Activated T-cell treated with anti-CD3 and anti-CD28 coated beads for 24 hours (primary cell): Measurements from ENCODE around the gene DENND2D.

Experiments
- DNase-seq: peaks from one replicate; pipeline ENCODE4 v3.0.0-alpha.2; 2020; ENCODE audit warnings: low read depth

Gene DENND2D, protein sequence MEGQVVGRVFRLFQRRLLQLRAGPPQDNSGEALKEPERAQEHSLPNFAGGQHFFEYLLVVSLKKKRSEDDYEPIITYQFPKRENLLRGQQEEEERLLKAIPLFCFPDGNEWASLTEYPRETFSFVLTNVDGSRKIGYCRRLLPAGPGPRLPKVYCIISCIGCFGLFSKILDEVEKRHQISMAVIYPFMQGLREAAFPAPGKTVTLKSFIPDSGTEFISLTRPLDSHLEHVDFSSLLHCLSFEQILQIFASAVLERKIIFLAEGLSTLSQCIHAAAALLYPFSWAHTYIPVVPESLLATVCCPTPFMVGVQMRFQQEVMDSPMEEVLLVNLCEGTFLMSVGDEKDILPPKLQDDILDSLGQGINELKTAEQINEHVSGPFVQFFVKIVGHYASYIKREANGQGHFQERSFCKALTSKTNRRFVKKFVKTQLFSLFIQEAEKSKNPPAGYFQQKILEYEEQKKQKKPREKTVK

GRCh38 chr1:111199881-111200801 lies at the start of gene DENND2D:
DENND2D (minus strand) TSS chr1:111200646; CDS start chr1:111200459, 187 bp downstream.
- peak; percentile 67 for DNase-seq

- no peak for DNase-seq
Observed at GRCh38 chr1:111249960-111250359, 49.5 kb upstream of the DENND2D start.

GRCh38 chr1:111247125-111247838 lies 46.8 kb upstream of the DENND2D start:
- no peak for DNase-seq

DNA sequence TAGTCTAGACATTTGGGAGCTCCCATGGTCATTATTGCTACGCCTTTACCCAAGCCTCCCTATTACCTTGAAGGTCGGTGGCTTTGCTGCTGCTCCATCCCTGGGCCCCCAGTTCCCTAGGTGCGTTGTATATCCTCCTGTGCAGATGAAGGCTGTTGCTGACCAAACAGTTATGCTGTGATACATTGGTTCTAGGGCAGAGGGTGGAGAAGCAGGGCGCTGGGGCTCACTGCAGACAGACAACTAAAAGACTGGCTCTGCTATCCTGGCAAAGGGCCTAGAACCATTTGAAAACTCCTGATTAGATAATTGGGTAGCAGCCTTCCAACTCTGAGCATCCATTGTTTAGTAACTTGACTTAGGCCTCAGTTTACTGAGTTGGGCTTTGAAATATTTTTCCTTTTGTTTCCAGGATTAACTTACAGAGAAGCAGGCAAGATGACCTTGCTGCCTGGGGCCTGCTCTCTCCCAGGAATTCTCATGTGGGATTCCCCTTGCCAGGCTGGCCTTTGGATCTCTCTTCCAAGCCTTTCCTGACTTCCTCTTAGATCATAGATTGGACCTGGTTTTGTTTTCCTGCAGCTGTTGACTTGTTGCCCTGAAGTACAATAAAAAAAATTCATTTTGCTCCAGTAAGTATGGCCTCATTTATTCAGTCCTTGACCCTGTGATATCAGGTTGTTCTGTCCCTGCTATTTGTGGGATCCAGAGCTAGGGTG lies 42.5 kb upstream of the DENND2D start:
- no peak for DNase-seq

- DNase-seq = no peak
Observed at GRCh38 chr1:111241797-111242196, 41.4 kb upstream of the DENND2D start.

GRCh38 chr1:111238056-111238795 lies 37.8 kb upstream of the DENND2D start:
- DNase-seq = no peak

GRCh38 chr1:111236806-111237205 lies 36.4 kb upstream of the DENND2D start:
- no peak for DNase-seq

GRCh38 chr1:111236379-111236778 lies 35.9 kb upstream of the DENND2D start:
- DNase-seq = no peak

DNA sequence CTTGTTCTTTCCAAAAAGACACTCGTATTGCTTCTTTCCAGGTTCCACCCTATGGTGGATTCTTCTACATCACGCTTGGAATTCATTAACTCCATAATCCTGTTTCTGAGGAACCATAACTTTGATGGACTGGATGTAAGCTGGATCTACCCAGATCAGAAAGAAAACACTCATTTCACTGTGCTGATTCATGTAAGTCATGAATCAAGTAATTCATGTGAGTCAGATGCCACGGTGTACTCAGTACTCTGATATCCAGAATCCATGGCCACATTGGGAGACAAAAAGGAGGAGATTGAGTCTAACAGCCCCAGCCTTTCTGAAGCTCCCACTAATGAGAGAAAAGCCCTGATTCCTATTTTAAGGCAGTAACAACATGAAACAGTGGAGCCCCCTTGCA lies 34.4 kb upstream of the DENND2D start:
- DNase-seq = no peak

DNA sequence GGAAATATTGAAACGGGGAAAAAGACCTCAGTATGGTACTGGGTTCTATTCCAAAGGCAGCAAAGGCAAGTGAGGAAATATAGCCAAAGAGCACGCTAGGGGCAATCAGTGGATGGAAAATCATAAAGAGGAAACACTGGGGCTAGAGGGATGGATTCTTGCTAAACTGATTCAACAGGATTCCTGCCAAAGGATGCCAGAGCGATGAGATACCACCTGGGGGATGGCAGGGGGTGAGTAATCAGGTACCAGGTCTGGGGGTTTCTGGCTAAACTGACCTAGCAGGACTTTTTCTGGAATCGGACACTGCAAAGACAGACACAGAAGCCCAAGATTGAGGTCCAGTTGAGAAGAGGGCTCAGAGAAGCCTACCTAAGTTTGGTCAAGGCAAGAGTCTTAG lies 33.8 kb upstream of the DENND2D start:
- no peak for DNase-seq

DNA sequence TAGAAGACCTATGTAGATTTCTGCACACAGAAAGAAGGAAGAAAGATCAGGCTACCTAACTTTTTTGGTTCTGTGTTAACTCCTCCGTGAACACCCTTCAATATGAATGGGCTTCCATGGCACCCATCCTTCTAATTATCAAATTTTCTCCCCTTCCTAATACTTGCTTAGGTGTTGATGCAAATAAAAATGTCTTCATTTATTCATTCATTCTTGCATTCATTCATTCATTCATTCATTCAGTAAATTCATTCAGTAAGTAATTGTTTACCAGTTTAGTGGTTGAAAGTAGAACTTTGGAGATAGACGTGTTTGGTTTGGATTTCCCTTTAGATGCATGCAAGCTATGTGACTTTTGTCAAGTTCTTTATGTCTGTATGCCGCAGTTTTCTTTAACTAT lies 31.7 kb upstream of the DENND2D start:
- no peak for DNase-seq

GRCh38 chr1:111228748-111229126 lies 28.3 kb upstream of the DENND2D start:
- no peak for DNase-seq

DNA sequence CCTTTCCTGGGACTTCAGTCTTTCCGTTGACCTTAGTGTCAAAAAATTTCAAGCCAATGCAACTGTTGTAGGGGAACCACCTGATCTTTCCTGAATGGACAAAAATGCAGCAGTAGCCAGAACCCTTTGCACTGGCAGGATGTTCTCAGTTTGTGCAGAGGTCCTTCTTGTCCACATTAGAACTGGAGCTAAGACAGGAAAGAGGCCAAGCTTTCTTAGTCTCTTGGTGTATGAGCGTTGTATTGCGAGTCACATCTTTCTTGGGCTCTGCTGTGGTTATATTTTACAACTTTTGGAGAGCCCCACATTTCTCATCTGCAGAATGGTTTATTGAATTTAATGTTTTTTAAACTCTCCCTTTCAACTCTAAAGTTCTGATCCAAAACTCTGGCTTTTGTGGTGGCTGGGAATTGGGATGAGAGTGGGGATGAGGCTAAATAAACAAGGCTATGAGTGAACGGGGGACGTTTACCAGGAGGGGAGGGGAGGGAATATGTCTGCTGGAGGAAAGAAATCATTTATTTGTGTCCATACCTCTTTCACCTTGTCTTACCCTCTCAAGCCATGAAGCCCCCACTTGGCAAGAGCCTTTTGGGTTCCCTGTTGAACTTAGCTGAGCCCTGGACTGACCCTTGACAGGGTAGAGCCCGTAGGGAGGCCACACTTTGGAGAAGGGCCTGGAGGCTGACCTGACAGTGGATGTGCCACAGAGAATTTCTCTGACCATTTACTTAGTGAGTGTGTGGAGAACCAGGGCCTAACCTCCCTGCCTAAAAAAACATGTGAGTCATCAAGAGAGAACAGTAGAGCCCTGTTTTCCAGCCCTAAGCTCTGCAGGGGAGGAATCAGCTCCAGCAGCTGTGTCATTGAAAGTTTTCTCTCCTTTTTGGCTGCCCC lies 27.7 kb upstream of the DENND2D start:
- no peak for DNase-seq

- no peak for DNase-seq
Observed at GRCh38 chr1:111227434-111227833, 27.0 kb upstream of the DENND2D start, which contains the start of gene CHI3L2. CHI3L2 (plus strand) TSS chr1:111227713; CDS start chr1:111227730, 17 bp downstream.

DNA sequence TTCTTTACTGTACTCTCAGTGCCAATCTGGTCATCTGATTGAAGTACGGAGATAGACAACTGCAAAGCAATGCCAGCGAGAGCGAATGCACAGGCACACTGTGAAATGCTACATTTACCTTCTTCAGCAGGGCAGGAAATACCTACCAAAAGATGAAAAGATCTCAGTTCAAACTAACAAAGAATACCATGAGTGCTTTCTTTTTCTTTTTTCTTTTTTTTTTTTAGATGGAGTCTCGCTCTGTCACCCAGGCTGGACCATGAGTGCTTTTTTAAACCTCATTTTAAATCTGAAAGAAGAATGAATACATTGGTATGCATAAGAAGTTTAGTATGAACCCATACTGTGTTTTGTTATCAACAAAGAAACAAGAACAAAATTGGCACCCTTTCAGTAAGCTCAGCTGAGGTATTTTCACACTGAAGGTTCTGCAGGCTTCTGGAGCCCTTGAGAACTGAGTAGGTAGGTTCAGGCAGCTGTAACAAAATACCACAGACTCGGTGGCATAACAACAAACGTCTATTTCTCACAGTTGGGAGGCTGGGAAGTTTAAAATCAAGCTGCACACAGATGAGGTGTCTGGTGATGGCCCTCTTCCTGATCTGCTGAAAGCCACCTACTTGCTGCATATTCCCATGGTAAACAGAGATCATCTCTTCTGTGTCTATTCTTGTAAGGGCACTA lies 25.4 kb upstream of the DENND2D start:
- DNase-seq = no peak

- DNase-seq = no peak
Observed at GRCh38 chr1:111225091-111225490, 24.6 kb upstream of the DENND2D start.

GRCh38 chr1:111223126-111223685 lies 22.8 kb upstream of the DENND2D start:
- no peak for DNase-seq

GRCh38 chr1:111222308-111223125 lies 22.1 kb upstream of the DENND2D start:
- DNase-seq = peak; percentile 64
